Stimulated activated CD4-positive, alpha-beta T cell treated with anti-CD3 and anti-CD28 coated beads, Interleukin-12 subunit alpha, Interleukin-12 subunit beta, amount 100 ng/mL, for 24 hours (primary cell): ENCODE results near the gene CDK19.
"Not testable (repeated sequence)": the region's sequence is repeated elsewhere in the genome, so short reads cannot be mapped to it uniquely, and the experiment has no call there.

Experiments used
- DNase-seq, 2 experiments: peaks; one replicate each; pipeline ENCODE4 v3.0.0-alpha.2; 2020; ENCODE audit warnings: low read depth in 2 of 2

The CDK19 gene

GRCh38 chr6:110577596-110578167, 237.6 kb downstream of the CDK19 start:
- DNase-seq: not testable (repeated sequence)

- no peak for DNase-seq
These were observed 239.3 kb downstream of the CDK19 start for GRCh38 chr6:110575925-110576463.

- DNase-seq: no peak
These were observed 240.5 kb downstream of the CDK19 start for GRCh38 chr6:110574817-110575216.

- DNase-seq: no peak
These were observed 241.7 kb downstream of the CDK19 start for GRCh38 chr6:110573537-110573936.

GRCh38 chr6:110573136-110573535, 242.1 kb downstream of the CDK19 start:
- no peak for DNase-seq

GRCh38 chr6:110567957-110568696, 247.1 kb downstream of the CDK19 start:
- DNase-seq: no peak

GRCh38 chr6:110566346-110567125, 248.7 kb downstream of the CDK19 start:
- DNase-seq: no peak

GRCh38 chr6:110564703-110565421, 250.4 kb downstream of the CDK19 start:
- no peak for DNase-seq

GRCh38 chr6:110563711-110564110, 251.6 kb downstream of the CDK19 start:
- DNase-seq: no peak

- no peak for DNase-seq
These were observed 252.9 kb downstream of the CDK19 start for GRCh38 chr6:110562316-110562915.

- no peak for DNase-seq
These were observed 253.6 kb downstream of the CDK19 start for GRCh38 chr6:110561696-110562095.

GRCh38 chr6:110561008-110561396, 254.3 kb downstream of the CDK19 start:
- DNase-seq: no peak

GRCh38 chr6:110560239-110561007, 254.8 kb downstream of the CDK19 start:
- DNase-seq: no peak
